Measurements from ENCODE around the gene MRPL16.
"Not testable (repeated sequence)": the region's sequence is repeated elsewhere in the genome, so short reads cannot be mapped to it uniquely, and the experiment has no call there.

MRPL16 gene

GRCh38 chr11:59810189-59810910 lies at the start of gene MRPL16:
MRPL16 (minus strand) TSS chr11:59810778; CDS start chr11:59810658, 120 bp downstream.
- peak; percentile 93 for DNase-seq

- no peak for DNase-seq
These were observed 49.1 kb upstream of the MRPL16 start for GRCh38 chr11:59859673-59860072.

- DNase-seq: peak; percentile 50
These were observed 47.2 kb upstream of the MRPL16 start for GRCh38 chr11:59857439-59858434.

DNA sequence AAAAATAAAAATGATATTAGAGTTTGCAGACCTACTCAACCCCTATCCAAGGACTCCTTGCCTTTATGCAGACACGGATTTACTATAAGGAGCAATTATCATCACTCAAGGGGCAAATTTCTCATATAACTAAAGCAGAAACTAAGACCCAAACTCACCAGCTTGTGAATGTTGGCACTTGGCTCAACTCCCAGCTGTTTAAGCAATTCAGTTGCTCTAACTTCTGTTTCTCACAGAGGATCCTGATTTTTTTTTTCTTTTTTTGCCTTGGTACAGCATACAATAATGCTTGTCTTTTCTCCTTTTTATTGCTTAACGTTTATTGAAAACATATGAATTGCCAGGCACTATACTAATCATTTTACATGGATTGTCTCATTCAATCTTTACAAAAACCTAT lies 44.3 kb upstream of the MRPL16 start:
- no peak for DNase-seq

DNA sequence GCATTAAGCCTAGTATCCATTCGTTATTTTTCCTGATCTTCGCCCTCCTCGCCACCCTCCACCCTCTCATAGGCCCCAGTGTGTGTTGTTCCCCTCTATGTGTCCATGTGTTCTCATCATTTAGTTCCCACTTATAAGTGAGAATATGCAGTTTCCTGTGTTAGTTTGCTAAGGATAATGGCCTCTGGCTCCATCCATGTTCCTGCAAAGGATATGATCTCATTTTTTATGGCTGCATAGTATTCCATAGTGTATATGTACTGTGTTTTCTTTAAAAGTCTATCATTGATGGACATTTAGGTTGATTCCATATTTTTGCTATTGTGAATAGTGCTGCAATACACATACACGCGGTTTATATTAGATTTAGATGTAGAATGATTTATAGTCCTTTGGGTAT lies 40.8 kb upstream of the MRPL16 start:
- DNase-seq: not testable (repeated sequence)

- not testable (repeated sequence) for DNase-seq
These were observed 39.0 kb upstream of the MRPL16 start for GRCh38 chr11:59849551-59849950.

- no peak for DNase-seq
These were observed 38.6 kb upstream of the MRPL16 start for GRCh38 chr11:59849129-59849528.

DNA sequence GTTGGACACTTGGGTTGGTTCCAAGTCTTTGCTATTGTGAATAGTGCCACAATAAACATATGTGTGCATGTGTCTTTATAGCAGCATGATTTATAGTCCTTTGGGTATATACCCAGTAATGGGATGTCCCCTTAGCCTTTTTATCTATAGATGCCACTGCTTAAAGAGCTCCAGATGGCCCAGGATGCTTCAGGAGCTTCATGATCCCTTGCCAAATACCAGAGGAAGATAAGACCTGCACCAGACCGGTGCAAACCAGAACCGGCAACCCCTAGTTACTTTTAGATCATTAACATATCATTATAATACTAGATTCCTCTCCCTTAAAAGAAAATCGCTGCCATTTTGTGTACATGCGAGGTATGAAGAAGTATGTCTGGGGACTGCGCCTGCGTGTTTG lies 37.9 kb upstream of the MRPL16 start:
- not testable (repeated sequence) for DNase-seq

- no peak for DNase-seq
These were observed 37.0 kb upstream of the MRPL16 start for GRCh38 chr11:59847626-59848025.

DNA sequence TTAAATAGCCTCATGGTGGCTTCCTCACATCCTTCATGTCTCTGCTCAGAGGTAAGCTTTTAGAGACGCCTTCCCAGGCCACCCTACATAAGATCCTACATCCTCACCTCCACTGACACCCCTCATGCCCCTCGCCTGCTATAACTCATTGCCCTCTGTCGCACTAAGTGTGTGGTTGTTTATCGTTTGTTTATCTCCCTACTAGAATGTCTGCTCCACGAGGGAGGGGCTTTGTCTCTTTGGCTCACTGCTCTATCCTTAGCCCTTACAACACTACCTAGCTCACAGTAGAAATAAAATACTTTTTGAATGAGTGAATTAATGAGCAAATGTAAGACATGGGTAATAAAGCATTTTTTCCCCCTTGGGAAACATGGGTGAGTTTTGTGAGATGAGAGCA lies 36.0 kb upstream of the MRPL16 start:
- no peak for DNase-seq

- no peak for DNase-seq
These were observed 34.8 kb upstream of the MRPL16 start, which contains the start of gene CBLIF for GRCh38 chr11:59845399-59845798. CBLIF (minus strand) TSS chr11:59845499; CDS start chr11:59845453, 46 bp downstream.

DNA sequence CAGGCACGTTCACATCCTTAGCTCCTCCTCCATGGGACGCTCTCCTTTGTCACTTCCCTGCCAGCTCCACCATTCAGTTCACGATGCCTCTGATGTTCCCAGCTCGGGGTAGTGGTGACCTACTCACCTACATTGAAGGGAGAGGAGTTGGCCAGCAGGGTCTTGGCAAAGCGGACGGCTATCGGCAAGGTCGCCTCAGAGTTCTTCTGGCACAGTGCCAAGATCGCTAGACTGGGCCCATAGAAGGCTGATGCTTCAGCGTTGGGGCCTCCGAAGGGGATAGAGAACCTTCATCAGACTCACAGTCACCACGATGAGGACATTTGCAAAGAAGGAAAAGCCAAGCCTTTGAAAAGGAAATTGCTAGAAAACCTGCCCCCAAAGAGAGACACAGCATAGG lies 31.7 kb upstream of the MRPL16 start:
- DNase-seq: no peak

DNA sequence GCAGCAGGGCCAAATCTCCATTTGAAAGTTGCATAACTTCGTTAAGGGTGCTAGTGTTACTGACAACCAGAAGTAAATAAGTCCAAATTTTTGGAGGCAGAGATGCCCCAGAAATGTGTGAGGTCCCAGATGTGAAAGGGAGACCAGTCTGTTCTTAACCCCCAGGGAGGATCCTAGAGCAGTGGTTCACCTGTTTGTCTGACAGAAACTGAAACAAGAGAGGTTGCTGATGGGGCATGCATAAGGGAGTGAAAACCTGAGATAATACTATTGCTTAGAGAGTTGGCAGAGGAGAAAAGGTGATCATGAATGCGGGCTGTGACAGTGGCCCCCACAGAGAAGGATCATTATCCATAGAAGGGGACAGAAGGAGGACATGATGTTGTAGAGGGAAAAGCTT lies 30.9 kb upstream of the MRPL16 start:
- DNase-seq: no peak

DNA sequence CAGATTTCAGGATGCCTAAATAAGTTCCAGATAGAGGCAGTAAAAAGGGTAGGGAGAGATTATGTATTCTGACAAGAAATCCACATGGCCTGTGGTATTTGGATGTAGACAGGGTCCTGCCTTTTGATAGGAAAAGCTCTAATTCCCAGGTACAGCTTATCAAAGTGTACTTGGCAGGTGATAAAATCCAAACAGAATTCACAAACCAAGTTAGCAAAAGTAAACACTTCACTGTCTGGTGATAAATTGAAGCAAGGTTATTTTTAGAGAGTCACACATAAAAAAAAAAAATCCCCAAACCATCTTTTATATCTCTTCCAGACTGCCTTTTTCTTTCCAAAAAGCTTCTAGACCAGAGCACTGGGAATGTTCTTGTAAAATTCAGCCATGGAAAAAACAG lies 29.0 kb upstream of the MRPL16 start:
- no peak for DNase-seq

DNA sequence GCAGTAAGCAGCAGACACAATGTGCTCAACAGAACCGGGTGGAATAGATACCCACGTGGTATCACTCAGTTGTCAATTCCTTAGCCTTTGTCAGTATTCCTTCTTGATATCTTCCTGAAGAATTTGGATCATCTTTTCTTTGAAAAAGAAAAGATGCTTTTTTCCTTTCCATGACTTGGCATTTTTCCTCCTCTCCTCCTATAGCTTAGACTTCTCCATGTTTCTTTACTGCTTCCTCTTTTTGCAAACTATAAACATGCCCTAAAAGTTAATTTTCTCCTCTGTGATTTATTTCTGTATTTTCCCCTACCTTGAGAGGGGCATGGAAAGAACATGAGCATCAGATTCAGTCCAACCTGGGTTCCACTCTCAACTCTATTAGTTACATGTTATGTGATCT lies 23.0 kb upstream of the MRPL16 start:
- DNase-seq: no peak

GRCh38 chr11:59829358-59829757 lies 18.8 kb upstream of the MRPL16 start:
- no peak for DNase-seq

DNA sequence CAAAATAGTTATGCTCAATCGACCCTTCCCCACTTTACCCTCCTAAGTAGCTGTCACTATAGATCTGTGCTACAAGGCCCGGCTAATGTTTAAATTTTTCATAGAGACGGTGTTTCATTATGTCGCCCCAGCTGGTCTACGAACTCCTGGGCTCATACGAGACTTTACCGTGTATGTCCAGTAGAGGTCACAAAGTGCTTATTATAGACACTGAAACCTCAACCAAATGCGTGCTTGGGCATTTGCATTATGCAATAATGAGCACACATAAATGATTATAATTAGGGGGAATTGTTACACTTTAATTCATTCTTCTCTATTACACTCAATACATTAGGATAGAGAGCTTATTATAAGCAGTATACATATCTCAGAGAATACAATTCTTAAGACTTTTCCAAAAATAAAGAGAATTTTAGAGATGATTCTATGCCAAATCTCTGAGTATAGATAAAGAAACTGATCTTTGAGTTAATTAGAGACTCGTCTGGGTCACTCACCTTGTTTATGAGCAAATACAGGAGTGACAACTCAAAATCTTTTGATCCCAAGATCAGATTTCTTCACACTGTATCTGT lies 12.5 kb upstream of the MRPL16 start:
- DNase-seq: peak; percentile 57

DNA sequence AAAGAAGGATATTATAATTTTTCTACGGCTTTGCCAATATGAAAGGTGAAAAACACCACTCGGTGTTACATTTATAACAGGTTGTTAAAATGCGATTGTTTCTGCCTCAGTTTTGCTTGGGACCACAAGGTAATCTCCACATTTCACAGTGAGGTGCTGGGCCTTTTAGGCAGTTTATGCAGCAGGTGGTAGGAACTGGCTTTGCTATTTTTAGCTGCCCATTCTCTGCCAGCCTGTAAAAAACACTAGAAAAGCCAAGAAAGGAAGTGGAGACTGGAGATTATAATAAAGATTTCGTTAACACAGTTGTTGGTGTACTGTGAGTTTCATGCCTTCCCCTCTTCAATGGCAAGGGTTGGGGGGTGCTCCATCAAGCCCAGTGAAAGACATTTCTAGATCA lies 8.0 kb upstream of the MRPL16 start:
- DNase-seq: no peak

DNA sequence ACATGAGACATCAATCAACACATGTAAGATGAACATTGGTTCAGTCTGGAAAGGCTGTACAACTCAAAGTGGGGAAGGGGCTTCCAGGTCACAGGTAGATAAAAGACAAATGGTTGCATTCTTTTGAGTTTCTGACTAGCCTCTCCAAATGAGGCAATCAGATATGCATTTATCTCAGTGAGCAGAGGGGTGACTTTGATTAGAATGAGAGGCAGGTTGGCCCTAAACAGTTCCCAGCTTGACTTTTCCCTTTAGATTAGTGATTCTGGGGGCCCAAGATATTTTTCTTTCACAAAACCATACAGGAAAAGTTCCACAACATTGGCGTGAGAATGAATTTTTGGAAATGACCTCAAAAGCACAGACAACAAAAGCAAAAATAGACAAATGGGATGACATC lies 5.9 kb upstream of the MRPL16 start:
- DNase-seq: not testable (repeated sequence)

DNA sequence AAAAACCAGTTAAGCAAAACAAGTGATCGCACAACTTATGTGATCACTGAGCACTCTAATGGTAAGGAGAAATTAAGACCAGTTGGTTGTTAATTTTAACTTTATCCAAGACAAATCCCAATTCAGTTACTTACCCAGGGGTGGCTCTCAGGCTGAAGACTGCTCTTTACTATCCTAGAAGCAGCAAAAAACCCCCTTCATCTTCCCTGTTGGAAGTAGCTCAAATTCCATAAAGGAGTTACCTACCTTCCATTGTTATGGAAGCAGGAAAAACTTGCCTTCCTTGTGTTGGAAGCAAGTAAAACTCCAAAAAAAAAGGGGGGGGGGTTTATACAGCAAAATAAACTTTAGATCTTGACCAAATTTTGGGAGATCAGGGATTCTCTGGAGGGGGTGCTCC lies 5.2 kb upstream of the MRPL16 start:
- DNase-seq: no peak

GRCh38 chr11:59814021-59814420 lies 3.4 kb upstream of the MRPL16 start:
- DNase-seq: no peak

DNA sequence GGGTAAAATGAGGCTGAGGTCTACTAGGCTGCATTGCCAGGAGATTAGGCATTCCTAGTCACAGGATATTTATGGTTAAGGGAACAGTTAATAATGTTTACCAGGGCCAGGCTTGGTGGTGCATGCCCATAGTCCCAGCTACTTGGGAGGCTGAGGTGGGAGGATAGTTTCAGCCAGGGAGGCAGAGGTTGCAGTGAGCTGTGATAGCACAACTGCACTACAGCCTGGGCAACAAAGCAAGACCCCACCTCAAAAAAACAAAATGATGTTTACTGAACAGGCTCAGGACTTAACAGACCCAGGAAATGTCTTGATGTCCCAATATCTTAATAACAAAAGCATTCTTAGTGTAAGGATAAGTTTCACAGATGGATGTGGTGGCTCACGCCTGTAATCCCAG lies 2.8 kb upstream of the MRPL16 start:
- DNase-seq: no peak

DNA sequence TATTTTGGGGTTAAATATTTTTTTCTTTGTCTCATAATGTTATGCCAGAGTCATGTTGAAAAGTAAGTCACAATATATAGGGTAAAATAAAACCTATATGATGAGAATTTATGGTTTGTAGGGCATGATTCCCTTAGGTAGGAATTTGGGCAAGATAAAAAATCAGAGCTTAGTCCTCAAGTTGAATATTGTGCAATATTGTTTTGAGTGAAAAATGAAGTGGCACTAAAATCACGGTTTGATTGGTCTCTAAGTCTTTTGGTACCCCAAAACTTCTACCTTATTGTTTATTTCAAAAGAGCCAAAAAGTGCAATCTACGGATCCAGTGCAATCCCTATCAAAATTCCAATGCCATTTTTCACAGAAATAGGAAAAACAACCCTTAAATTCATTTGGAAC lies 1.6 kb upstream of the MRPL16 start:
- no peak for DNase-seq

DNA sequence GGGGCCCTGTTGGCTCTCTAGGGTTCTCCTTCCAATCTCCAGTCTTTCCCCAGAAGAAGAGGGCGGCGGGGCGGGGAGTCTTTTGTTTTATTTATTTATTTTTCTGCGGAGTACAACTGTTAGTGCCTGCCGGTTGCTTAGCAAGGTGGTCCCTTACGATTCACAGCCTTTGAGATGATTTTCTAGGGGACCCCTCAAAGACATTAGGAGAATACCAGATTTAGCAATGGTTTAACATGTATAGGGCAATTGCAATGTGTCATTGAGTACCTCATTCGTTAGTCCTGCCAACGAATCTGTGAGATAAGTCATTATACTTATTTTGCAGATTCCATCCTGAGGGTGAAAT lies 307 bp upstream of the MRPL16 start:
- DNase-seq: no peak

All from CD4-positive, alpha-beta T cell treated with Interleukin-10 for 1 hour (primary cell).